ENCODE results near the gene GLTP. TPM values are rescaled to one million over a fixed set of nuclear protein-coding genes. Genes with fewer than 3 reads are reported as not detected.

GLTP gene
- total RNA-seq, 1 experiment from 2014 or later: 15.5 TPM

DNA sequence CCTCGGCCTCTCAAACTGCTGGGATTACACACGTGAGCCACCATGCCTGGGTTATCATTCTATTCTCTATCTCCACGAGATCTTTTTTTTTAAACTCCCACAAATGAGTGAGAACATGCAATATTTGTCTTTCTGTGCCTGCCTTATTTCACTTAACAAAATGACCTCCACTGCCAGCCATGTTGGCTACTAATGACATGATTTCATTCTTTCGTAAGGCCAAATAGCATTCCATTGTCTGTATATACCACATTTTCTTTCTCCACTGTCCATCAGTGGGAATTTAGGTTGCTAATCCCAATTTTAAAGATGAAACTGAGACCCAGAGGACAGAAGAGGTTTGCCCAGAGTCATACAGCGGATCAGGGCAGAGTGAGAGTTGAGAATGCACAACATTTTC, 36.2 kb downstream of the GLTP start:
- TF ChIP-seq, protein P1, sequence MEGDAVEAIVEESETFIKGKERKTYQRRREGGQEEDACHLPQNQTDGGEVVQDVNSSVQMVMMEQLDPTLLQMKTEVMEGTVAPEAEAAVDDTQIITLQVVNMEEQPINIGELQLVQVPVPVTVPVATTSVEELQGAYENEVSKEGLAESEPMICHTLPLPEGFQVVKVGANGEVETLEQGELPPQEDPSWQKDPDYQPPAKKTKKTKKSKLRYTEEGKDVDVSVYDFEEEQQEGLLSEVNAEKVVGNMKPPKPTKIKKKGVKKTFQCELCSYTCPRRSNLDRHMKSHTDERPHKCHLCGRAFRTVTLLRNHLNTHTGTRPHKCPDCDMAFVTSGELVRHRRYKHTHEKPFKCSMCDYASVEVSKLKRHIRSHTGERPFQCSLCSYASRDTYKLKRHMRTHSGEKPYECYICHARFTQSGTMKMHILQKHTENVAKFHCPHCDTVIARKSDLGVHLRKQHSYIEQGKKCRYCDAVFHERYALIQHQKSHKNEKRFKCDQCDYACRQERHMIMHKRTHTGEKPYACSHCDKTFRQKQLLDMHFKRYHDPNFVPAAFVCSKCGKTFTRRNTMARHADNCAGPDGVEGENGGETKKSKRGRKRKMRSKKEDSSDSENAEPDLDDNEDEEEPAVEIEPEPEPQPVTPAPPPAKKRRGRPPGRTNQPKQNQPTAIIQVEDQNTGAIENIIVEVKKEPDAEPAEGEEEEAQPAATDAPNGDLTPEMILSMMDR (conservative IDR thresholded peaks at IDR 0.05): no peak
- Histone ChIP-seq H2BK12ac (ENCODE audit: insufficient read length, low read depth, low read length) (no peak overlapping the region), H3K4me1 (ENCODE audit: insufficient read depth, low read length) (no peaks in the 10 kb centered on the region), H2AFZ (ENCODE audit: low read length) (no peak overlapping the region), H4K91ac (ENCODE audit: insufficient read length, low read depth, low read length) (no peak overlapping the region), H3T11ph (ENCODE audit: low read length) (no peak overlapping the region), H4K20me1 (ENCODE audit: control insufficient read depth, insufficient read depth, insufficient read length) (no peaks in the 10 kb centered on the region), H3K14ac (ENCODE audit: insufficient read depth, low read length) (no peak overlapping the region), H2AK5ac (ENCODE audit: insufficient read length, low read length) (no peak overlapping the region), H2BK20ac (ENCODE audit: low read depth, low read length, poor library complexity, severe bottlenecking) (no peak overlapping the region), H4K5ac (ENCODE audit: insufficient read length, low read depth, low read length) (no peak overlapping the region), H3K23me2 (ENCODE audit: insufficient read length, low read depth, low read length, poor library complexity, severe bottlenecking) (peaks cover 2% of the 10 kb centered on the region), H3K4ac (ENCODE audit: low read depth, low read length) (no peak overlapping the region), H3K4me2 (ENCODE audit: insufficient read depth, insufficient read length, low read length) (no peak overlapping the region), H3K9me3 (ENCODE audit: control insufficient read depth, low read depth, low read length) (no peaks in the 10 kb centered on the region), H3K79me1 (ENCODE audit: insufficient read depth, low read depth, low read length, poor library complexity, severe bottlenecking) (no peaks in the 10 kb centered on the region), H3K18ac (ENCODE audit: insufficient read length, low read depth, low read length) (no peak overlapping the region), H3K9ac (ENCODE audit: extremely low read depth, insufficient read length, low read length) (no peak overlapping the region), H3K23ac (ENCODE audit: insufficient read length, low read depth, low read length) (no peak overlapping the region), H3K56ac (ENCODE audit: insufficient read length, low read depth, low read length) (no peak overlapping the region), H2BK15ac (ENCODE audit: low read depth, low read length) (no peak overlapping the region), H3K27me3 (ENCODE audit: insufficient read depth, low read length) (no peaks in the 10 kb centered on the region), H4K8ac (replicated peaks; ENCODE audit: insufficient read length, low read depth, low read length) (no peak overlapping the region), H2BK5ac (ENCODE audit: insufficient read length, low read length) (no peak overlapping the region), H3K79me2 (ENCODE audit: insufficient read depth, low read length) (no peaks in the 10 kb centered on the region), H3K27ac (ENCODE audit: insufficient read length, low read depth, low read length) (no peak overlapping the region), H2BK120ac (ENCODE audit: low read depth, low read length, poor library complexity, severe bottlenecking) (no peak overlapping the region)
- Mint-ChIP-seq H3K27me3 (ENCODE audit: low read depth) (no peaks in the 10 kb centered on the region), H3K4me3 (no peak overlapping the region), H3K36me3 (ENCODE audit: insufficient read depth in 1 of 3, low read depth in 3 of 3) (no peaks in the 10 kb centered on the region; a peak in 1 of 7 replicates), H3K4me1 (peaks cover 15 to 19% of the 10 kb centered on the region in 2 experiments), H3K9me3 (no peaks in the 10 kb centered on the region; a peak in 1 of 5 replicates), H3K27ac (0 out of 7 replicates have a peak overlapping the region, but pooled peaks of 1 of the 3 experiments have one; percentile 14)
- WGBS (ENCODE audit: extremely low coverage, insufficient read length, low lambda C conversion rate): no CpG with 5 or more reads among the region's 5 CpGs
- no peak for DNase-seq

Data from H9 (cell line).